OCI-LY1 (cell line): ENCODE results near the gene CDC45.

Experiments
- EZH2 ChIP-seq: fragments of 200-600 bp; sonication (generic), shearing (Covaris generic); IDR thresholded peaks from 2 replicates; pipeline ENCODE4 v1.8.0; 2017; ENCODE audit warnings: borderline replicate concordance, mixed run types, mild to moderate bottlenecking, antibody characterized with exemption, low read length, moderate library complexity, mixed read lengths
- TF ChIP-seq, protein P1 (sequence below): fragments of 200-600 bp; sonication (generic), shearing (Covaris generic); IDR thresholded peaks from 2 replicates; pipeline ENCODE4 v1.5.1; 2017; ENCODE audit warnings: mild to moderate bottlenecking, antibody characterized with exemption, low read length, moderate library complexity, mixed read lengths

DNA sequence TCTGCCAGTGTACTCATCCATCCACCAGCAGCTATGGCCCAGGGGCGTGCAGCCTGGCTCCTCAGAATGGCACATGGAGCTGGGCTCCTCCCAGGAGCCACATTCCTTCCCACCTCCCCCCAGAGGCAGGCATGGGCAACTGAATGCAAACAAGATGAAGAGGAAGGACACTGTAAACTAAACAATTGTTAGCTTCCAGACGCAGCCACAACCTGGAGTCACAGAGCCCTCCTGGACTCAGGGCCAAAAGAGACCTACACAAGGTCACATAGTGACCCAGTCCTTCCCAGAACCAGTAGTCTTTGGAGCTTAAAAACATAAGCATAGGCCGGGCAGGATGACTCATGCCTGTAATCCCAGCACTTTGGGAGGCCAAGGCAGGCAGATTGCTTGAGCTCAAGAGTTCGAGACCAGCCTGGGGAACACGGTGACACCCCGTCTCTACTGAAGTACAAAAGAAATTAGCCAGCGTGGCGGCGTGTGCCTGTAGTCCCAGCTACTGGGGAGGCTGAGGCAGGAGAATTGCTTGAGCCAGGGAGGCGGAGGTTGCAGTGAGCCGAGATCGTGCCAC lies 75.2 kb downstream of the CDC45 start:
- TF ChIP-seq, protein P1, sequence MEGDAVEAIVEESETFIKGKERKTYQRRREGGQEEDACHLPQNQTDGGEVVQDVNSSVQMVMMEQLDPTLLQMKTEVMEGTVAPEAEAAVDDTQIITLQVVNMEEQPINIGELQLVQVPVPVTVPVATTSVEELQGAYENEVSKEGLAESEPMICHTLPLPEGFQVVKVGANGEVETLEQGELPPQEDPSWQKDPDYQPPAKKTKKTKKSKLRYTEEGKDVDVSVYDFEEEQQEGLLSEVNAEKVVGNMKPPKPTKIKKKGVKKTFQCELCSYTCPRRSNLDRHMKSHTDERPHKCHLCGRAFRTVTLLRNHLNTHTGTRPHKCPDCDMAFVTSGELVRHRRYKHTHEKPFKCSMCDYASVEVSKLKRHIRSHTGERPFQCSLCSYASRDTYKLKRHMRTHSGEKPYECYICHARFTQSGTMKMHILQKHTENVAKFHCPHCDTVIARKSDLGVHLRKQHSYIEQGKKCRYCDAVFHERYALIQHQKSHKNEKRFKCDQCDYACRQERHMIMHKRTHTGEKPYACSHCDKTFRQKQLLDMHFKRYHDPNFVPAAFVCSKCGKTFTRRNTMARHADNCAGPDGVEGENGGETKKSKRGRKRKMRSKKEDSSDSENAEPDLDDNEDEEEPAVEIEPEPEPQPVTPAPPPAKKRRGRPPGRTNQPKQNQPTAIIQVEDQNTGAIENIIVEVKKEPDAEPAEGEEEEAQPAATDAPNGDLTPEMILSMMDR: no peak
- TF ChIP-seq EZH2: no peak
